HG03520 (cell line): Measurements from ENCODE around the gene PRG2.
"Not testable (repeated sequence)": the region's sequence is repeated elsewhere in the genome, so short reads cannot be mapped to it uniquely, and the experiment has no call there.

ENCODE experiments used
- ATAC-seq: cut with Tn5 transposase; IDR thresholded peaks from one replicate; pipeline ENCODE4 v1.9.1; 2021; ENCODE audit warnings: mild to moderate bottlenecking, moderate library complexity; ENCODE audit not compliant: unreplicated experiment

Gene PRG2

DNA sequence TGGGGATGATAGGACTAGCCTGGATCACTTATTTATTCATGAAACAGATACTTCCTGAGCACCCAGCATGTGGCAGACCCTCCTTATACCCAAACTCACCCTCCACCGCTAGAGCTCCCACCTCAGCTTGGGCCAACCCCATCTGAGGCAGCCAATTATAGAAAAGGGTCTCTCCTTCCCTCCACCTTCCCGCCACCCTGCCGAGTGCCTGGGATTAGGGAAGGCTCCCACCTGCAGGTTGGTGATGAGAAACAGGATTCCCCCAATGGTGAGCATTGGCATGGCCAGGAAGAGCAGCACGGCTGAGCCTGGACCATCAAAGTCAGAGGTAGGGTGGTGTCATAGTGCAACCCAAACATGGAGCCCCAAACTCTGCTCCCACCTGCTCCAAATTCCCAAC, 30.6 kb upstream of the PRG2 start:
- ATAC-seq: no peak

DNA sequence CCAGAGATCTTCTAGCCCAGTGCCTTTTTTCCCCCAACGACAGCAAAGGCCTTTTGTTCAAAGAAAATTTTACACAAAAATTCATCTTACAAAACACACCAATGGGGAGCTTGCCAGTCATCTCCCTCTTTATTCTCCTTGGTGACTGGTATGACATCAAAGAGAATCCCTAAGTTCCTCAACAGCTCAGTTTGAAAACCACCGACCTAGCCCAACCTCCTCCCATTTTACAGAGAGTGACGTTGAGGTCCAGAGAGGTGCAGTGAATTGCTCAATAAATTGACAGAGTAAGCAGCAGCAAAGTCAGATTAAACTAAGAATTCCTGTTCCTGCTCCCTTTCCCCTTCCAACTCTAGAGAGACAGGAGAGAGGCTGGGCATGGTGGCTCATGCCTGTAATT, 28.7 kb upstream of the PRG2 start:
- ATAC-seq: no peak

DNA sequence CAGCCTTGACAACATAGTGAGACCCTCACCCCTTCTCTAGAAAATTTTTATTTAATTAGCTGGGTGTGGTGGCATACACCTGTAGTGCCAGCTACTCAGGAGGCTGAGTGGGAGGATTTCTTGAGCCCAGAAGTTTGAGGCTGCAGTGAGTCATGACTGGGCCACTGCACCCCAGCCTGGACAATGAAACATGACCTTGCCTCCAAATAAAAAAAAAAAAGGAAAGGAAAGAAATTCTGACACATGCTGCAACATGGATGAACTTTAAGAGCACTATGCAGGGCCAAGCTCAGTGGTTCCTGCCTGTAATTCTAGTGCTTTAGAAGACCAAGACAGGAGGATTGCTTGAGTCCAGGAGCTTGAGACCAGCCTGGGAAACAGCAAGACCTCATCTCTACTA, 27.7 kb upstream of the PRG2 start:
- no peak for ATAC-seq

DNA sequence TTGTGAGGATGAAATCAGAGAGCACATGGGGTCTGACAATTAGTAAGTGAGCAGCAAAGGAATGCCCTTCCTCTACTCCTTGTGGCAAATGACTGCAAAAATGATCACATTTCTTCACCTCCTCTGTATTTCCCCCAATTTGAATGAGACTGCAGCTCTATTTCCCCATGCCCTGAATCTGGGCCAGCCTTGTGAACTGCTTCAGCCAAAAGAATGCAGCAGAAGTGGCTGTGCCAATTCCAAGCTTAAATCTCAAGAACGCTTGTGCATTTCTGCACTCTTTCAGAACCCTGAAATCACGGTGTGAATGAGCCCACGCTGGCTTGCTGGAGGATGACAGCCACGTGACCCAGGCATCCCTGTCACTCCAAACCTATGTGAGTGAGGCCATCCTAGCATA, 26.6 kb upstream of the PRG2 start:
- ATAC-seq: no peak

DNA sequence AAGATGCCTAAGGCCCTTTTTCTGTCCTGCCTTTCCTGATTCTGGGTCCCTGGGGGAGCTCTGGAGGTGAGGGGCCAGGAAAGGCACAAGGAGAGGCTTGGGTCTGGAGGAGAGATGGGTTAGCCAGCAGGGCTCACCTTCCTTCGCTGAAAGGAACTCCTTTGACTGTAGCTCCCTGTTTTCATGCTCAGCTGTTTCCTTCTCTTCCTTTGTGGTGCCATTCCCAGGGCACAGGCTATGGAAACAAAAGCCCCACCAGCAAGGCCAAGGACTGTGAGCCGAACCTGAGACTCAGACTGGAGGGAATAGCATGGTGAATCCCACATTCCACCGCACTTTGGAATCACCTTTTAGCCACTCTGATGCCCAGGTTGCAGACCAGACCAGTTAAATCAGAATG, 26.0 kb upstream of the PRG2 start:
- ATAC-seq: no peak

DNA sequence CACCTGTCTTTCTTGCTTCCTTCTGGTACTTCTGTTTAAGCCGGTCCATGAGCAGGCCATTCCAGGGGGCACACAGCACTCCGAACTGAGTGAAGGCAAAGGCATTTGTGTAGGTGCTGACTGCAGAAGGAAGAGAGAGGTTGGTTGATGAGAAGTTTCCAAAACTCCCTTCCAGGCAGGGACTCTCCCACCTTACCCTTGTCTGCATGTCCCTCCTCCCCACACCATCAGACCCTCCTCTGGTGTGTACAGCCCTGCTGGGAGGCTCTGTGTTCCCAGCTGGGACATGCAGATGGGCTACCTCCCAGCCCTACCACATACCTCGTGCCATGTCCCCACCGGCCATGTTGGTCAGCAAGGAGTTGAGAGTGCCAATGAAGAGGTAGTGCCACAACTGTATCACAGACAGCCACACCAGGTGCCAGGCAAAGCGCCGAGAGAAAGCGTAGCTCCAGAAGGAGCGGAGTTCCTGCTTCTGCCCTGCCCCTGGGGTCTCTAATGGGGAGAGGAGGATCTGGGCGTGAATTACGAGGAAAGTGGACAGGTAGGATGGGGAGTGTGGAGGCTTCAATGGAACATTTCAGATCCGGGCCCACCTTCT, 24.3 kb upstream of the PRG2 start:
- ATAC-seq: no peak

DNA sequence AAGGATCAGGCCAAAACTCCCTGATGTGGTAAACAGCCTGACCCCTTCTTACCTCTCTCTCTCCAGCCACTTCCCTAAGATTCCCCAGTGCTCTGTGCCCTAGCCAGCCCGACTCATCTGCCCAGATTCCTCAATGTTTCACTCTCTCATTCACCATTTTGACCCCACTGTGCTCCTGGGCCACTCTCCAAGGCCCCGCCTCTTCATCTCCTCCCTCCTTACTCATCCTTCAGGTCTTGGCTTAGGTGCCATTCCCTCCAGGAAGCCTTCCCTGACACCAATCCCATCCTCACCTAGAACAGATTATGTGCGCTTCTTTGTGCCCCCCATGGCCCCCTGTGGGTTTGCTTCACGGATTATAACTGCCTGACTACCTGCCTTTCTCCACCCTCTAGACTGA, 23.2 kb upstream of the PRG2 start:
- ATAC-seq: no peak

DNA sequence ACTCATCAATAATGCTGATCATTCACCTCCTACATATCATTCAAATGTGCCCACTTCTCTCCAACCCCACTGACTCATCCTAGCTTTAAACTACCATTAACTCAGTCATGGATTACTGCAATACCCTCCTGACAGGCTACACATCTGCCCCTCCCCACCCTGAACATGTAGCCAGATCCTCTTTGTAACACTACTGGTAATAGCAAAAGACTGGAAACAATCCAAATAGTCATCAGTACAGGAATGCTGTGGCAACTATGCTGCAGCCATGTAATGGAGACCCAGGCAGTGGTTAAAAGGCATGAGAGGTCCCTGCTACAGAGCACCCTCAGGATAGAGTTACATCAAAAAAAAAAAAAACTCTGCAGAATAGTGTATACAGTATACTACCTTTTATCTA, 19.8 kb upstream of the PRG2 start:
- ATAC-seq: no peak

DNA sequence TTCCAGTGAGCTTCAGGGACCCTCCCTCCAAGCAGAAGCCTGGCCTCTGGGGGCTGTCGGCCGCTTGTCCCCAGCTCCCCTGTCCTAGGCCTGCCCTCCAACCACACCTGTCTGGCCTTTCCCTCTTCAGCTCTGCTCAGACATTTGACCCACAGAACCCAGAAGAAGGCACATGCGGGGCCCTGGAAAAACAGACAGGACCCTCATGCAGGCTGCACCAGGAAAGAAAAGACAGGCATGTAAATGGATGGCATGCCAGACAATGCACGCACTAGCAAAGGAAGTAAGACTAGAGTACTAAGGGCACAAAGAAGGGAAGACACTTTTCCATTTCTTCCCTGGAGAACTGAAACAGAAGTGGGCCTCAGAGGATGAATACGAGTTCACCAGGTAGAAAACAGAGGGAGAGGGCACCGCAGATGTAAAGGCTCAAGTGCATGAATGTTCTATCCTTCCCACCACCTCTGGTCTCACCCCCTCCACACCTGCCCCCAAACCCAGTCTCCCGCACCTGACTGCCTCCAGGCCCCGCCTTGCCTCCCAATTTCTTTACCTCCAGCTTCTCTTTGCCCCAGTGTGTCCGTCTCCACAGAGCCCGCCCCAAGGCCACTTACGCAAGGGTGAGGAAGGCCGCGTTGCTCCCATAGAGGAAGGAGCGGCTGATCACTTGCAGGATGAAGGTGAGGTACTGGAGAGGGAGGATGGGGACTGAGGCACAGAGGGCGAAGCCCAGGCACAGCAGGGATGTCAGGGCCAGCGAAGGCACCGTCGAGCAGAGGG, 19.1 kb upstream of the PRG2 start:
- ATAC-seq: no peak

DNA sequence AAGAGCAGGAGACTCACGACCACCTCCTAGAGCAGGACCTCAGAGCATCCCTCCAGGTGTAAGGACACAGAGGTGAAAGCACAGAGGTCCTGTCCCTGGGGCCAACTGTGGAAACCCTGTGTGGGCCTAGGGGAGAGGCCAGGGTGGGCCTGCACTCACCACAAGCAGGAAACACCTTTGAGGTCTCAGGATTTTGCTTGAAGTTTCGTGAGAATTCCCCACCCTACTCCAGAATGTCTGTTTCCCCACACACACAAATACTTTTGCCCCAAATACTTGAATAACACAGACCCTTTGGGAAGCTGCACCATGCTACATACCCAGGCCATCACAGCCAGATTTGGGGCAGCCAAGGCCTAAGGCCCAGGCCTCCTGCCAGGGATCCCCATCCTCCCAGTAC, 18.3 kb upstream of the PRG2 start:
- no peak for ATAC-seq

DNA sequence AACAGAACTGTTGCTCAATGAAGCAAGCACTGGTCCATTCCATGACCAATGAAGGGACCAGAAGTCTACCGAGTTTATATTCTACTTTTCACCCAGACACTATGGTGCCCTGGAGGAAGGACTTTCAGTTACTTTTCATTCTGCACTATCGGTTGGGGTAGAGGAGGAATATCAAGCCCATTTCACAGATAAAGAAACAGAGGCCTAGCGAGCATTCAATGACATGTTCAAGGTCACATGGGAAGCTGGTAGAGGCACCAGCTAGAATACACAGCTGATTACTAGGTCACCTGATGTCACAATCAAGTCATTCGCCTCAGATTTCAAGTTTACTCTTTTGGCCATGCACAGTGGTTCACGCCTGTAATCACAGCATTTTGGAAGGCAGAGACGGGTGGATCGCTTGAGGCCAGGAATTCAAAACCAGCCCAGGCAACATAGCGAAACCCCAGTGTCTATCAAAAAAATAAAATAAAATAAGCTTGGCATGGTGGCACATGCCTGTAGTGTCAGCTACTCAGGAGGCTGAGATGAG, 17.6 kb upstream of the PRG2 start:
- ATAC-seq: no peak

DNA sequence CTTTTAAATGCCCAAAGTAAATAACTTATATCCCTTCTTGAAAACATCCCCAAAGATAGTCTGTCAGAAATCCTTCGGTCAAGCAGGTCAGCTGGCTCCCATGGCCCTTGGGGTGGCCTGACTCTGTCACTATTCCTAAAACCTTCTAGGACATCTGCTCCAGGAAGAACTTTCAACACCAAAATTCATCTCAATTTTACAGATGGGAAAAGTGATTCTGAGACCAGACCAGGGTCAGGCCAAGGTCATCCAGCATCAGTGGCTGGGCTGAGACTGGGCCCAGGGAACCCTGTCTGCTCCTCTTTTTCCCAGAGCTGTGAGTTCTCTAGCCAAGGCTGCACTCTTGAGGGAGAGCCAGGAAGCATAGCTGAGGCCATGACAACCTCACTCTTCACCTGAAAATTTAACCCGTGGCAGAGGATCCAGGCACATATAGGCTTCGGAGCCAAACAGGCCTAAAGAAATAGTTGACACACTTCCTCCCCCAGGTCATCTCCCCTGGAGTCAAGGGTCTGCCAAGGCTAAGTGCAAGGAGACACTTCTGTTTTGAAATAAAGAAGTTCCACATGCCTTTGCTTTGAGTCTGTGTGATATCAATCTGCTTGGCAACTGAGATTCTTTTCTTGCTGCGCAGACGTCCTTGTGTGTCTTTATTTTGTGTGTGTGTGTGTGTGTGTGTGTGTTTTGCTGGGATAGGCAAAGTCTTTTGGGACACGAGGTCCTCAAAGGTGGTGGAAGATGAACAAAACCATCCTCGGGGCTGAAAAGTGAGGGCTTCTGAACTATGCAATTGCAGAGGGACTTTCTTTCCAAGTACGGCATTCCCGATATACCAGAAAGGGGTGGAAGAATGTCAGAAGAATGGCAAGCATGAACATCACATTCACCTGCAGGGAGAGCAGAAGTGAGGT, 16.8 kb upstream of the PRG2 start:
- ATAC-seq: no peak

DNA sequence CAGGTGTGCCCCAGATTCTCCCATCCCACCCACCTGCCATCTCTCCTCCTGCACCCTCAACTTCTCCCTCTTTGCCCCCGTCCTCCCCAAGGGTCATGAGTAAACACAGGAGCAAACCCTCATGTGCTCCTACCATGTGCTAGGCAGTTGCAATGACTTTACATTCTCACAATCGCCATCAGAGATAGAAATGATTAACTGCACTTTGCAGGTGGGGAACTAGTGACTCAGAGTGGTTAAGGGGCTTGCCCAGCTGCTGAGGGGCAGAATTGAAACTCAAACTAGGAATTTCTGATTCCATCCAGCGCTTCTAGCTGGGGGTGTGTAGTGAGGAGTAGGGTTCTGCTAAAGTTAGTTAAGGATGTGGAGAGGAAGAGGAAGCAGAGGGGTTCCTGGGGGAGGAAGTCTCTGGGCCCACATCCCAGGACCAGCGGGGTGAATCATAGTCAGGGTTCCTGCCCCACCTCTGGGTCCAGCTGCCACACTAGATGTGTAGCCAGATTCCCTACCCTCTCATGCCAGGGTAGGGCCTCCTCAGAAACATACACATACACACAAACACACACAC, 16.0 kb upstream of the PRG2 start:
- ATAC-seq: peak; percentile 81

DNA sequence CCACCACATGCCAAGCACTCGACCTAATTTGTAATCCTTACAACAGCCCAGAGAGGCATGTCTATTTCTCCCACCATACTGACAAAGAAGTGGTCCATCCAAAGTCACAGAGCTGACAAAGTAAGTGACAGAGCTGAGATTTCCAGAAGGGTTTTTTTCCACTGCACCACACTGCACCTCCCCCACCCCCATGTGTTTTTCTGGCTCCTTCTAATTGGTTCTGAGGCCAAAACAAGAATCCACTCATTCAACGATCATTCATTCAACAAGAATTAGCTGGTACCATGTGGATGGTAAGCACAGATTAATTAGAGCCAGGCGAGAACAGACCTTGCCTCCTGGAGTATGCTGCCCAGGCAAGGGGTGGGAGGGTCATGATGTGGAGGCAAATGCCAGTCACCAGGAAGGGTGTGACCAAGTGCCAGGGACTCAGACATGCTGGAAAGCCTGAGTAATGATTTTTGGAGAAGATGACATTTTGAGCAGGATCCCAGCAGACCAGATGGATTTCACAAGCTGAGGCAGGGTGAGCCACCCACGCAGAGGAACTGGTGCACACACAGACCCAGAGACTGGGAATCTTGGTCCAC, 14.9 kb upstream of the PRG2 start:
- no peak for ATAC-seq

DNA sequence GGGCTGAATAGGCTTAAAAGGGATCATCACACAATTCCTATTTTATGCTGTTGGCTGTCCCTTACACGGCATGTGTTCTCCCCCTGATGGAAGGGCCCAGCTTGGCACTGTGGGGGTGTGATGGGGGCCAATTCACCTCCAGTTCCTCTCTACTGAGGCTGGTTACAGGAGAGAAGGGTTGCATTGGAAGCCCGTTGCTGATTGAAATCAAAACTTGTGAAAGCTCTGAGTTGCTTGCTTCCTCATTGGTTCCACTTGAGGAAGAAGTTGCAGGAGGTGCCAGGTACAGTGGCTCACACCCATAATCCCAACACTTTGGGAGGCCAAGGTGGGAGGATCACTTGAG, 13.3 kb upstream of the PRG2 start:
- ATAC-seq: no peak

DNA sequence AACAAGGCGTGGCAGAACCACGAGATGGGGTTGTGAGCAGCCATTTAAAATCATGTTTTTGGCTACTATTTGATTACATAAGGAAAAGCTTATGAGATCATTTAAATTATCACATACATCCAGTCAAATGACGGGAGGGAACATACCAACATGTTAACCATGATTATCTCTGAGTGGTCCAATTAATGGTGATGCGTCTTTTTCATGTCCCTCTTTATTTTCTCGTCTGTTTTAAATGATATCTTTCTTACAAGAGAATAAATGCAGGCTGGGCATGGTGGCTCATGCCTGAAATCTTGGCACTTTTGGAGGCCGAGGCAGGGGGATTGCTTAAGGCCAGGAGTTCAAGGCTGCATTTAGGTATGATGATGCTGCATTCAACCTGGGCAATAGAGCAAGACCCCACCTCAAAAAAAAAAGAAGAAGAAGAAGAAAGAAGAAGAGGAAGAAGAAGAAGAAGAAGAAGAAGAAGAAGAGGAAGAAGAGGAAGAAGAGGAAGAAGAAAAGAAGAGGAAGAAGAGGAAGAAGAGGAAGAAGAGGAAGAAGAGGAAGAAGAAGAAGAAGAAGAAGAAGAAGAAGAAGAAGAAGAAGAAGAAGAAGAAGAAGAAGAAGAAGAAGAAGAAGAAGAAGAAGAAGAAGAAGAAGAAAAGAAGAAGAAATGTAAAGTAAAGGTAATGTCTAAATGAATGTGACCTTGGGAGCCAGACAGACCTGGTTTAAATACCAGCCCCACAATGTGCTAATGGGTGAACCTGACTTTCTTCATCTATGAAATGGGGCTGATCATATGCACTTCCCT, 12.8 kb upstream of the PRG2 start:
- ATAC-seq: not testable (repeated sequence)

DNA sequence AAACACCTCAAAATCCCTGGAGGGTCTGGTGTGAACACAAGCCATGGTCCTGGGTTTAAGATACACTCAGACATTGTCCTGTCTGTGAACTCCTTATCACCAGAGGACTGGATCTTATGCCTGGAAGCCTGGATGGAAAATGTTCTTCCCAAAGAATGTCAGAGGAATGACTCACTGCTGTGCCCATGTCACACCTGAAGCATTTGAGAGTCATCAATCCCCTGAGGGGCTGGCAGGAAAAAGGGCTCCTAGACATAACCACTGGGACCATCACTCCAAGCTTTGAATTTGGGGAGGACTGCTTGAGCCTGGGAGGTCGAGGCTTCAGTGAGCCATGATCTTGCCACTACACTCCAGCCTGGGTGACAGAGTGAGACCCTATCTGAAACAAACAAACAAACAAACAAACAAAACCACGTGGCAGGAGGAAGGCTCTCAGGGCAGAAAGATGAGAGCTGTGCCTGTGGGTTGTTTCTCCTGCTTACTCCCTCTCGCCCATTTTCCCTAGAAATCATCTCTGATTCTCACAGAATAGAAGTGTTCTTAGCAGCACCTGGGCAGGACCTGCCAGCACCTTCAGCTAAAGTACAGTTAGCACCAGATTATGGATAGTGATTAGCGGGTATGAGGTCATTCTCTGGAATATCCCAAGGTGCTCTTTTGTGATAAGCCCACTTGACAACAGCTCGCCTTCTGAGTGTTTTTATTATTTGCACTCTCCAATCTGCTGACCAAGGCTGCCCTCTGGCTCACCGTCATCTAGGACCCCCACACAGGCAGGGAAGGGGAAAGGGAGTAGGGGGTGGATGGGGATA, 11.9 kb upstream of the PRG2 start:
- ATAC-seq: no peak

DNA sequence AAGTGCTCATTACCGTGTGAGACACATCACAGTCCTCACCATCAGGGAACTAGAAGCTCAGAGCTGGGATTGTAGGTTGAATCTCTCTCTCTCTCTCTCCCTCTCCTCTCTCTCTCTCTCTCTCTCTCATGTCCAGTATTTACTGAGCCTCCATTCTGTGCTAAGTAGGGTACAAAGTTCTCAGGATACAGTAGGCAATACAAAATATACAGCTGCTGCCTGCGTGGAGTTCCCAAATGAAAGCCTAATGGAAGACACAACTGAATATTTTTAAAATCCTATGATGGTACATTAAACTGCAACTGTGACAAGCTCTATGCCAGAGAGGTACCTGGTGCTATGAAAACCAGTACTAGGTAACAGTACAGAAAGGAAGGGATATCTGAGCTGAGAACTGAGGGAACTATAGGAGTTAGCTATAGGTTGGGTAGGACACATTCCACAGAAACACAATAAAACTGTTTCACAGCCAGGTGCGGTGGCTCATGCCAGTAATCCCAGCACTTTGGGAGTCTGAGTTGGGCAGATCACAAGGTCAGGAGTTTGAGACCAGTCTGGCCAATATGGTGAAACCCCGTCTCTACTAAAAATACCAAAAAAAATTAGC, 9.6 kb upstream of the PRG2 start:
- ATAC-seq: no peak

DNA sequence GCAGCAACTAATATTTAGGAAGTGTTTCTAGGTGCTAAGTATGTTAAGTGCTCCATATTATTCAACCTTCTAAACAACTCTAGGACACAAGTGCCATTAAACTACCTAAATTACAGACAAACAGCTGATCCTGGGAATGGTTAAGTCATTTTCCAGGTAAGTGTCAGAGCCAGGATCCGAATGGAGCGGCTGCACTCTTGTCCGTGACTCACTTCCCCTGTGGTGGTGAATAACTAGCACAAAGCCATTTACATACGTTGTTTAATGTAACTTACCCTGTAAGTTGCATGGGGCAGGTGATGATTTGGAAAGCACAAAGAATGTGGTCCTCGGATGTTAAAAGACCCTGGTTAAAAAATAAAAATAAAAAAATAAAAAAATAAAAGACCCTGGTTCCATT, 8.8 kb upstream of the PRG2 start:
- no peak for ATAC-seq
